SHP77 treated with DMSO at 0.1 percent for 48 hours (cell line): ENCODE data around the gene RTKN2.

Experiments
- DNase-seq: peaks from one replicate; lab custom pipeline; 2025; lab: John Stamatoyannopoulos, UW

The RTKN2 gene

GRCh38 chr10:62171791-62172190, 96.9 kb downstream of the RTKN2 start:
- DNase-seq, result no peak

DNA sequence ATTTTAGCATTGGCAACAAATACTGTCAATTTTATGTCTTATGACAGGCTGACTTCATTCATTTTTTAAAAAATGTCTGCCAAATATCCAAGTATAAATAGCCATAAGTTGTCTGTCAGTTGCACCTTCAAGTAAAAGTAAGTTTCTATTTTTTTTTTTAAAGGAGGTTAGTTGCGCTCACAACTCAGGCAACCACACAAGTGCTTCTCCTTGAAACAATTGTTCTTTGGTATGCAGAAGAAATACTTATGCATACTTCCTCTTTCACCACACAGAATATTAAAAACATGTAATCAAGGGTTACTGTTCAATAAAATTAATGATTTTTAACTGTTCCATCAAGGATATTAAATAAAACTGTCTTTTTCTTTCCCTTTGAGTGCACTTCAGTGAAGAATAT, 97.9 kb downstream of the RTKN2 start:
- DNase-seq, result no peak

- DNase-seq, result no peak
Observed at GRCh38 chr10:62166331-62167131, 102.1 kb downstream of the RTKN2 start.

DNA sequence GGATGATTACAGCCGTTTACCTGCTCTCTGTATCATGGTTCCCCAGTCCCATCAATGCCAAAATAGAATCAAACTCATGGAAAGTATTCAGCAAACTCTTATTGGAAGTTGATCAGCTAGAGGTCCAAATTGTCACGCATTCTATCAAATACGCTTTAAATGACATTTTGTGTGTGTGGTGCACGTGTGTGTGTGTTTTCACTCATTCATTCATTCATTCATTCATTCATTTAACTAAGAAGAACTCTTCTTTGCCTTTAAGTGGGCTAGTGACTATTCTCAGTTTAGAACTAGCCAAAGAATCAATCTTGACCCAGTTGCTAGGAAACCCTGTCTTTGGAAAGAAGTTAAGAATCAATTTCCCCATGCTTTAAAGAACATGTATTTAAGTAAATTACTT, 102.8 kb downstream of the RTKN2 start:
- no peak for DNase-seq

DNA sequence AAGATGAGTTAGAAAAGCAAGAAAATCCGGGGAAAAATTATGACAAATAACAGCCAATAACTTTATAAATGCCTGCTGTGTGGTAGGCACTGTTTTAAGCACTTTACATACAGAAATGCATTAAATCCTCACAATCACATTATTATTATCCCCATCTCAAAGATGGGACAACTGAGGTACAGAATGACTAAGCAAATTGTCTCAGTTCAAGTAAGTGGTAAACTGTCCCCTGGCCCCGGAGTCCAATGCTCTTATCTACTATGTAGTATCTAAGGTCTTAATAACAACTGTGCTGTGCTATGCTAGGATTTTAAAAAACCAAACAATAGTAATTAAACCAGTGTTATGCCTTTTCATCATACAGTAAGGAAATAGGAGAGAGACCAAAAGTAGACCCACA, 105.6 kb downstream of the RTKN2 start:
- no peak for DNase-seq

- DNase-seq, result no peak
Observed at GRCh38 chr10:62162261-62162981, 106.2 kb downstream of the RTKN2 start.

DNA sequence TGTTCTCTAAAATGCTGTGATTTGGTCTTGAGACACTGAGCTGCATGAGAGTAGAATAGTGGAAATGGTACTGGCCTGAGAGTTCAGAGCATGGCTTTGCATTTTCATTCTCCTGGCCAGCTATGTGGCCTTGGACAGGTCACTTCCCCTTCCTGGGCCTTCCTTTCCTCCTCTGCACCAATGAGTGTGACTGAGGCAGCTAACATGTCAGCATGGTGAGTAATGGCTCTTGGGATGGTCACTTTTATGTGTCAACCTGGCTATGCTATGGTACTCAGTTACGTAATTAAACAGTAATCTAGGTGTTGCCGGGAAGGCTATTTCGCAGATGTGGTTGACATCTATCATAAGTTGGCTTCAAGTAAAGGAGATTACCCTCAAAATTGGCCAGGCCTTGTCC, 109.3 kb downstream of the RTKN2 start:
- no peak for DNase-seq

- no peak for DNase-seq
Observed at GRCh38 chr10:62157601-62158000, 111.0 kb downstream of the RTKN2 start.

- DNase-seq, result no peak
Observed at GRCh38 chr10:62155054-62155680, 113.5 kb downstream of the RTKN2 start.

GRCh38 chr10:62154231-62154630, 114.4 kb downstream of the RTKN2 start:
- DNase-seq, result no peak

DNA sequence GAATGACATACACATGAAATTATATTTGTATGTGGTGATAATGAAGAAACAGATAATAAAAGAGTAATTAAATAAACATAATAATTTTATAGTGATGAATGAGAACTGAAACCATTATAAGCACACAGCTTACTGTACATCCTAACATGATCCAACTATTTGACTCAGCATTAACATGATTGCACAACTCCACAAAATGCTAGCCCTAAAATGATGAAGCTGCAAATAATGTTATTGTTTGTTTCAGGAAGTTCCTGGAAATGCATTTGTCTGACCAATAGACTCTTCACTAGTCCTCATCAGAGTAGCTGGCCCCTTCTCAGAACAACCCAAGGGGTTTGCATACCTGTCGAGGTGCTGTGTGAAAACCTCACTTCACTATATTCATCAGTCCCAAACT, 115.5 kb downstream of the RTKN2 start:
- no peak for DNase-seq

DNA sequence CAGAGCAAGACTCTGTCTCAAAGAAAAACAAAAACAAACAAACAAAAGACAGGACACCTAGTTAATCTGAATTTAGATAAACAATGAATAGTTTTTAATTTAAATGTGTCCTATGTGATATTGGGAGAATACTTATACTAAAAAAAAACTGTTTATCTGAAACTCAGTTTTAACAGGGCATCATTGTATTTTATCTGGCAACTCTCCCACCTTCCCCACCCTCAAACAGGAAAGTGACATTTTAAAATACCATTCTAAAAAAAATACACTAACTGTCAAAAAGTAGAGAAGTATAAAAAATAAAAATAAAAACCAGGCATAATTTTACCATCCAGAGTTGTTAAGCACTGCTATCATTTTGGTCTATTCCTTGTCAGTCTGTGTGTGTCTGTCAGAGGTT, 119.0 kb downstream of the RTKN2 start:
- DNase-seq, result no peak

DNA sequence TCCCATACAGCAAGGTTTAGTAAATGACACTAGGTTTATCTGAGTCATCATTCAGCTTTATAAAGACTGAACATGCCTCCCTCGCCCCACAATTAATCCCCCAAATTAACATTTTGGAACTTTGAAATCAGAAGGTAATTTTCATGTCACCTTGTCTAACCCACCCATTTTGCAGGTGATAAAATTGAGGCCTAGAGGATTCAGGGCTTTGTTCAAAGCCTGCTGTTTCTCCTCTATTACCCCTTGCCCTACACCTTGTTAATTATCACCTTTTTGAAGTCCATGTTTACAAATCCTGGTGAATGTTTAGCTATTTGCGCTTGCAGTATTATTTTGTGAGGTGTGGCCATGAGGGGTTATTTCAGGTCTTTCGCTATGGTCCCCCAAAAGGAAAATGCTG, 120.5 kb downstream of the RTKN2 start:
- DNase-seq, result no peak

- no peak for DNase-seq
Observed at GRCh38 chr10:62147425-62147824, 121.2 kb downstream of the RTKN2 start.

DNA sequence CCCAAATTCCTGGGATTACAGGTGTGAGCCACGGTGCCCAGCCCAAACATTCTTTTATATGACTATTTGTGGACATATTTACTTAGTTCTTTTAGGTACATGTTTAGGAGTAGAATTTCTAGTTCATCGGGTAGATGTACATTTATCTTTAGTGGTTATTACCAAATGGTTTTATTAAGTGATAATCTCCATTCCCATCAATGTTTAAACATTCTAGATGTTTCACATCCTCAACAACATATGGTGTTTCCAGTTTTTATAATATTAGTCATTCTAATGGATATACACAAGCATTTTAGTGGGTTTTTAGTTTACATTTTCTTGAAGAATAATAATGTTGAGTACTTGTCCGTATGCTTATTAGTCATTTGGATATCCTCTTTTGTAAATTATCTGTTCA, 131.7 kb downstream of the RTKN2 start:
- DNase-seq, result no peak

DNA sequence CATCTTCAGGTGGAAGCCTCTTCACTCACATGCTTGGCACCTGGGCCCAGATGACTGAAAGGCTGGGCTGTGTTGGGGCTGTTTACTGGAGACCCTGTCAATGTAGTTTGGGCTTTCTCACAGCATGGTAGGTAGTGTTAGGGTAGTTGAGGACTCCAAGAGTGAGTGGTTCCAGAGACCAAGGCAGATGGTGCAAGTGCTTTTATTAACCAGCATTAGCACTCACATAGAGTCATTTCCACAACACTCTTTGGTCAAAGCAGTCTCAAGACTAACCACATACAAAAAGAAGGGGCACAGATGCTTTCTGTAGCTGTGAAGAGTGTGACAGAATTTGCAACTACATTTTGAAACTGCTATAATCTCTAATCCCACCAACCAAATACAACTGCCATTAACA, 135.0 kb downstream of the RTKN2 start:
- DNase-seq, result no peak
